ENCODE results near the gene SCT.

GRCh38 chr11:590997-591396 is 36.0 kb downstream of the SCT start:
- TF ChIP-seq CTCF (IDR thresholded peaks at IDR 0.05; ENCODE audit: insufficient read depth, low read length) (no peak), REST (IDR thresholded peaks at IDR 0.05; ENCODE audit: insufficient replicate concordance, low read depth) (no peak), SPI1 (IDR thresholded peaks at IDR 0.05; ENCODE audit: borderline replicate concordance, low read depth) (no peak), POLR2AphosphoS5 (IDR thresholded peaks at IDR 0.05; ENCODE audit: low read depth) (no peak)
